GM12891 (cell line): ENCODE measurements around the gene WDR81.
A peak's percentile ranks its signal among the peaks of the same experiment; 100 is the strongest.

Source experiments
- DNase-seq: peaks from one replicate; pipeline ENCODE4 v3.0.0; 2011; ENCODE audit warnings: low spot score; ENCODE audit not compliant: insufficient read length
- FAIRE-seq: peaks from 2 replicates; lab custom pipeline; 2011; peaks lifted over from hg19 to GRCh38; lab: Jason Lieb, UNC
- PAX5 ChIP-seq: IDR thresholded peaks from 2 replicates; pipeline ENCODE4 v1.6.1; 2011; ENCODE audit warnings: low read length, moderate library complexity, mild to moderate bottlenecking; ENCODE audit not compliant: insufficient read depth, severe bottlenecking
- POLR2A ChIP-seq: IDR thresholded peaks from 2 replicates; pipeline ENCODE4 v1.6.1; 2011; ENCODE audit warnings: low read depth, low read length, control low read depth
- POLR2AphosphoS5 ChIP-seq: IDR thresholded peaks from 2 replicates; pipeline ENCODE4 v1.6.1; 2011; ENCODE audit warnings: low read depth, low read length, control low read depth
- POU2F2 ChIP-seq: IDR thresholded peaks from 2 replicates; pipeline ENCODE4 v1.6.1; 2011; ENCODE audit warnings: low read depth, mild to moderate bottlenecking, control low read depth, low read length, moderate library complexity
- SPI1 ChIP-seq: IDR thresholded peaks from 2 replicates; pipeline ENCODE4 v1.6.1; 2011; ENCODE audit warnings: low read depth, low read length, control low read depth
- TAF1 ChIP-seq: IDR thresholded peaks from 2 replicates; pipeline ENCODE4 v1.6.1; 2011; ENCODE audit warnings: low read depth, low read length, control low read depth

Gene WDR81

GRCh38 chr17:1713878-1714426 lies 10.6 kb upstream of the WDR81 start:
- FAIRE-seq = no peak
- no peak for TF ChIP-seq SPI1
- TF ChIP-seq TAF1 = no peak
- no peak for TF ChIP-seq POU2F2
- TF ChIP-seq POLR2A = no peak
- DNase-seq = no peak

- TF ChIP-seq POLR2AphosphoS5 (no peak), POU2F2 (no peak), PAX5 (no peak), POLR2A (no peak), TAF1 (no peak), SPI1 (no peak)
- no peak for FAIRE-seq
- no peak for DNase-seq
Observed at GRCh38 chr17:1714427-1714979, 10.0 kb upstream of the WDR81 start.

DNA sequence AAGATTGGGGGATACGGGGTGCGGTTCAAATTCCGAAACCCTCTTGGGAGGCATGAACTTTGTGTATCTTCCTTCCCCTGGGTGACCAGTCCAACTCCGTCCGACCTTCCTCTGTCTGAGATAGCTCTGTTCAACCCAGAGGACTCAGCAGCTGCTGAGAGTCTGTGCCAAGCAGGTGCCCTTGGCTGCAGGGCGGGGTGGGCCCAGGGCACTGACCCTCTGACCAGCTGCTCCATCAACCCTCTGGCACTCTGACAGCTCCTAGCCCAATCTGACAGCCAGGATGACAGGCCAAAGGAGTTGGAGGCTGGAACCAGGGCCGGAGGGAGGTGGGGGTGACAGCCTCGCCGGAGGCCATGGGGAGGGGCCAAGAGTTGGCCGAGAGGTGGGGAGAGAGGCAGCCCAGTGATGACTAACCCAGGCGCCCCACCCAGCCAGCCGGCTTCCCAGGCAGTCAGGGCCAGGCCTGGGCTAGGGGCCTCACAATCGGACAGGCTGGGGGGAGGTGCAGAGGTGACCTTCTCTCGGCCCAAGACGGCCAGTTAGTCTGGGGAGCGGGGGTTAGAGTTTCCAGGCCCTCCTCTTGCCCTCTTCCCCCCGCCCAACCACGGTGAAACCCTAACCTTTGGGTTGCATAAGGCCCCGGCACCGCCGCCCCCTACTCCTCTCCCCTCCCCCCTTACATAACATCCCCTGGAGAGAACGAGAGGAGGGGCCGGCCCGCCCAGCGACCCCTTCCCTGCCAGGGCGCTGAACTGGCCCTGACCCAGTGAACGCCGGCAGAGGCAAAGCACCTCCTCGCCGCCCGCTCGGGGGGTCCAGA lies 9.3 kb upstream of the WDR81 start:
- TF ChIP-seq POLR2A (no peak), PAX5 (no peak), POU2F2 (no peak), SPI1 (no peak), POLR2AphosphoS5 (no peak), TAF1 (no peak)
- FAIRE-seq = no peak
- no peak for DNase-seq

DNA sequence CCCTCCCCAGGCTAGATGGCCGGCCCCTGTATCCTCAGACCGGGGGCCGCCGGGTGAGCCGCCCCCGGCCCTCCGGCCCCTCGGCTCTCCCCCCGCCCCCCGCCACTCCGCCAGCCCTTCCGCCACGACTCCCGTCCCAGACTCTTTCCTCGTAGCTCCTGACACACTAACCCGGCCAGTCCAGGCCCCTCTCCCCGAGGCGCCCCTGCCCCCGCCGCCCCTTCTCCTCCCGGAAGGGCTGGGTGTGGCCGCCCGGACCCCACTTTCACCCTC lies 8.8 kb upstream of the WDR81 start:
- FAIRE-seq = no peak
- no peak for TF ChIP-seq POLR2AphosphoS5
- DNase-seq = no peak

GRCh38 chr17:1716076-1716911 lies 8.2 kb upstream of the WDR81 start:
- peak; percentile 99 for FAIRE-seq
- peak; percentile 94 for TF ChIP-seq TAF1
- TF ChIP-seq POU2F2 = peak; percentile 72
- TF ChIP-seq PAX5 = peak; percentile 5
- peak; percentile 97 for TF ChIP-seq POLR2AphosphoS5
- TF ChIP-seq SPI1 = no peak
- peak; percentile 94 for TF ChIP-seq POLR2A
- peak; percentile 100 for DNase-seq

DNA sequence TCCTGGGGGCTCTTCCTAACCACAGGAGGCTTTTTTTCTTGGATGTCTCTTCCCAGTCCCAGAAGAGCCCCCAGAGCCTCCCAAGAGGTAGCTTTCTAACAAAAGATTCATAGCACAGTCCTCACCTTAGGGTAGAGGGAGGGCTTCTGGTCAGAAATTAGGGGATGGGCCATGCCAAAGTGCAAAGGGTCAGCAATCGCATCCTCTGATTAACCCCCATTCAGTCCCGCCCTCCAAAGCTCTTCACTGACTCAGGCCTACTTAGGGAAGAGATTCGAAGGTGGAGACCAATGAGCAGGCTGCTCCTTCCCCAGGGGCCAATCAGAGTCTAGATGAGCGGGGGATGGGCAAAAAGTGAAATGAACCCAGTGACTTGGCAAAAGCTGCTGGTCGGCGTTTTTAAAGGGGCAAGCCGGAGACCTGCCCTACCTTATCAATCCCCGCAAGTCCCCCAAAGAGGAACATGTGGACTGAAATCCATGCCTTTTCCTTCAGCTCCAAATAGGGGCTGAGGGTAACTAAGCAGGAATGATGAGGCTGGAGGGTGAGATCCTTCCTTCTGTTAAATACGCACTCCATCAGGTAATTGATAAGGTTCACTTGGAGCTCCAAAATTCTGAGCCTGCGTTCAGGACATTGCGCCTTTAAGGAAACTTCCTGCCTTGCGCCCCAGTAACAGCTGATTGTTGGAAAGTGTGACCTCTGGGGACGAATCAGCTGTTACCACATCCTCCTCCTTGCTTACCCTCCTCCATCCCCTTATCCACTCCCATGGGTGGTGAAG lies 7.4 kb upstream of the WDR81 start:
- TF ChIP-seq PAX5 (no peak), POLR2AphosphoS5 (peak; percentile 75), POU2F2 (peak; percentile 37; the same call in 1 of the 2 replicates), POLR2A (peak; percentile 85), TAF1 (peak; percentile 54), SPI1 (0 out of 2 replicates have a peak, but pooled peaks have one; percentile 8)
- FAIRE-seq = peak; percentile 96
- DNase-seq = peak; percentile 85

DNA sequence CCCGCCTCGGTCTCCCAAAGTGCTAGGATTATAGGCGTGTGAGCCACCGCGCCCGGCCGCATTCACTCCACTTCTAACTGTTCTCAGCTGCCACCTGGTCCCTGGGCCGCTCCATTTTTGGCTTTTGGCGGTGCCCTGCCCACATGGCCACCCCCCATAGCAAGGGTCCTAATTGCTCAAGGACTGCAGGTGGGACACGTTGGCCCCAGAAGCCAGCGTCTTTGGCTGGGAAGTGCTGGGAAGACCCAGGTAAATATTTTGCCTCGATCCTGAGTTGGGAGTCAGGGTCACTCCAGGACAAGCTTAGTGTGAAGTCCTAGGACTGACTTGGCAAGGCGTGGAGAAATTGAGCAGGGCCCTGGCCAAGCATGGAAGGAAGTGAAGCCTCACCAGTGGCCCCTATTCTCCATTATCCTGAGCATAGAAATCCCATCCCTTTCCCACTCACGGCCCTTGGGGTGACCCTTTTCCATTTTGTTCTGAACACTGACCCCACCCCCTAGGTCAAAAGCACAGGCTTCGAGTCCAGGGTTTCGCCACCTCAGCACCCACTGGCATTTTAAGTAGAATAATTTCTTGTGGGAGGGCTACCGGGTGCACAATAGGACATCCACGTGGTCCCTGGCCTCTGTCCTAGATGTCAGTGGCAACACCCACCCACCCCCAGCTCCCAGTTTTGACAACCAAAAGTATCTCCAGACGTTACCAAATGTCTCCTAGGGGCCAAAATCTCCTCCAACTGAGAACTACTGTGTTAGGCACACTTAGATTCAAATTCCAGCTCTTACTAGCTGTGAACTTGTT lies 5.9 kb upstream of the WDR81 start:
- no peak for DNase-seq
- FAIRE-seq = no peak

DNA sequence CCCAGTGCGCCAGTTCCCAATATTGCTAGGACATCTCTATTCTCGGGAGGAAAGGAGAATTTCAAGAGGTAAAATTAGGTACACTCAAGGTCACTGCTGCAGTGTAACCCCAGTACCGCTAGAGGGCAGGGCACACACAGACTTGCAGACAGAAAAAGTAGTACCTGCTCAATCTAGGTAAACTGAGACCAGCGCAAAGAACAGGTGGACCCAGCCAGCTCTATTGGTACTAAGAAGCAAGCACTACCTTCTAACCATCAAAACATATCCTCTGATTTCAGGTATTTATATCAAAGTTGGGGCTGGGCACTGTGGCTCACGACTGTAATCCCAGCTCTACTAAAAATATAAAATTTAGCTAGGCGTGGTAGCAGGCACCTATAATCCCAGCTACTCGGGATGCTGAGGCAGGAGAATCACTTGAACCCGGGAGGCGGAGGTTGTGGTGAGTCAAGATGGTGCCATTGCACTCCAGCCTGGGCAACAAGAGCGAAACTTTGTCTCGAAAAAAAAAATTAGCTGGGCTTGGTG lies 3.6 kb upstream of the WDR81 start:
- FAIRE-seq (peak; percentile 83), DNase-seq (no peak)
- TF ChIP-seq TAF1 = no peak
- TF ChIP-seq SPI1 = no peak
- no peak for TF ChIP-seq POLR2A
- TF ChIP-seq POU2F2 = no peak
- TF ChIP-seq POLR2AphosphoS5 = no peak
- TF ChIP-seq PAX5 = no peak

More for the DNA sequence above, 5.9 kb upstream of the WDR81 start:
- TF ChIP-seq SPI1 = no peak
- TF ChIP-seq POLR2AphosphoS5 = no peak
- no peak for TF ChIP-seq TAF1
- TF ChIP-seq PAX5 = no peak
- no peak for TF ChIP-seq POLR2A
- TF ChIP-seq POU2F2 = no peak
